ENCODE results near the gene MYO10.
"Not testable (repeated sequence)": the region's sequence is repeated elsewhere in the genome, so short reads cannot be mapped to it uniquely, and the experiment has no call there.

MYO10 gene

GRCh38 chr5:16660982-16661381 is 275.1 kb downstream of the MYO10 start:
- no peak for DNase-seq (ENCODE audit: low read depth in 2 of 2)
- TF ChIP-seq, protein P1, sequence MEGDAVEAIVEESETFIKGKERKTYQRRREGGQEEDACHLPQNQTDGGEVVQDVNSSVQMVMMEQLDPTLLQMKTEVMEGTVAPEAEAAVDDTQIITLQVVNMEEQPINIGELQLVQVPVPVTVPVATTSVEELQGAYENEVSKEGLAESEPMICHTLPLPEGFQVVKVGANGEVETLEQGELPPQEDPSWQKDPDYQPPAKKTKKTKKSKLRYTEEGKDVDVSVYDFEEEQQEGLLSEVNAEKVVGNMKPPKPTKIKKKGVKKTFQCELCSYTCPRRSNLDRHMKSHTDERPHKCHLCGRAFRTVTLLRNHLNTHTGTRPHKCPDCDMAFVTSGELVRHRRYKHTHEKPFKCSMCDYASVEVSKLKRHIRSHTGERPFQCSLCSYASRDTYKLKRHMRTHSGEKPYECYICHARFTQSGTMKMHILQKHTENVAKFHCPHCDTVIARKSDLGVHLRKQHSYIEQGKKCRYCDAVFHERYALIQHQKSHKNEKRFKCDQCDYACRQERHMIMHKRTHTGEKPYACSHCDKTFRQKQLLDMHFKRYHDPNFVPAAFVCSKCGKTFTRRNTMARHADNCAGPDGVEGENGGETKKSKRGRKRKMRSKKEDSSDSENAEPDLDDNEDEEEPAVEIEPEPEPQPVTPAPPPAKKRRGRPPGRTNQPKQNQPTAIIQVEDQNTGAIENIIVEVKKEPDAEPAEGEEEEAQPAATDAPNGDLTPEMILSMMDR (IDR thresholded peaks at IDR 0.05; ENCODE audit: low read depth, low read length): no peak

DNA sequence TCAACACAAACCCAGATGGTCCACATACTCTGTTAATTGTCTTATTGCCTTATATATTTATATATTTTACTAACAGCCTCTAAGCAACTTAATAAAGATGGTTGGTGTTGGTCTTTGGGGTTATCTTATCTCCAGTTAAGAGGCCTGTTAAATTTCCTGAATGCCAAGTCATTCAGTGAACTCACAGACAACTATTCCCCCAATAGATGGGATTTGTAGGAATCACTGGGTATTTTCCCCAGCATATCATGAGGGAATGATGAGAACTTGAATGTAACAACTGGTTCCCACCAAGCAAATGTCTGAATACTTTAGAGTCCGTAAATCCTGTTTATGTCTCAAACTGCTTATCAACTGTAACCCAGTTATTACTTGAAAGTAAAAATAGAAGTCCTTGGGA is 276.6 kb downstream of the MYO10 start:
- H3K4me3 ChIP-seq (replicated peaks in 1 of 2; ENCODE audit: low read depth in 2 of 2, low read length in 2 of 2): no peak overlapping the region
- DNase-seq (ENCODE audit: low read depth in 2 of 2): peak in 1 of 2 donors; percentile 25
- TF ChIP-seq, protein P1 (IDR thresholded peaks at IDR 0.05; ENCODE audit: low read depth, low read length): no peak

More at GRCh38 chr5:16660982-16661381, 275.1 kb downstream of the MYO10 start:
- H3K4me3 ChIP-seq (replicated peaks in 1 of 2; ENCODE audit: low read depth in 2 of 2, low read length in 2 of 2): no peak overlapping the region

GRCh38 chr5:16656561-16657191 is 279.4 kb downstream of the MYO10 start:
- no peak overlapping the region for H3K4me3 ChIP-seq (replicated peaks in 1 of 2; ENCODE audit: low read depth in 2 of 2, low read length in 2 of 2)
- TF ChIP-seq, protein P1 (IDR thresholded peaks at IDR 0.05; ENCODE audit: low read depth, low read length): no peak
- DNase-seq (ENCODE audit: low read depth in 2 of 2): peak; percentile 60 to 71

DNA sequence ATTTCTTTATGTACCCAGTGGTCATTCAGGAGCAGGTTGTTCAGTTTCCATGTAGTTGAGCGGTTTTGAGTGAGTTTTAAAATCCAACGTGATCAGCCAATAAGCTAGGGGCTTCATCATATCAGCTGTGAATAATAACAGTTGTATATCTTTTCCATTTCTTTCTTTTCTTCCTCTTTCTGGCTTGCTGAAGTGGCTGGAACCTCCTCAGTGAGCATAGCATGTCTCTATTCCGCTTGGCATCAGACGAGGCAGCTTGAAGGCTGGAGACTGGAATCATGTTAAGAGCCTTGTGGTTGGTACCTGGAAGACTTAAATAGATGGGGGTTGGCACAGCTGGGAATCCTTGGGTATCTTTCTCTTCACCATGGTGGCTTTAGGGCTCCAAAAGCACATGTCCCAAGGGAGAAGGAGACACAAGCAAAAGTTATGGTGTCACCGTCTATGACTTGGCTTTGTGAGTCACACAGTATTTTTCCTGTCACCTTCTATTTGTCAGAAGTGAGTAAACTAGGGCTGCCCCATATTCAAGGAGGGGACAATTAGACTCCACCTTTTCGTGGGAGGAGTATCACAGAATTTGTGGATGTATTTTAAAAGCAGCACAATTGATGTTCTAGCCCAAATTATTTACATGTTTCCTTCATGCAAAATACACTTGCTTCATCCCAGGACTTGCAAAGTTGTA is 281.3 kb downstream of the MYO10 start:
- TF ChIP-seq, protein P1 (IDR thresholded peaks at IDR 0.05; ENCODE audit: low read depth, low read length): no peak
- no peak overlapping the region for H3K4me3 ChIP-seq (replicated peaks in 1 of 2; ENCODE audit: low read depth in 2 of 2, low read length in 2 of 2)
- no peak for DNase-seq (ENCODE audit: low read depth in 2 of 2)

DNA sequence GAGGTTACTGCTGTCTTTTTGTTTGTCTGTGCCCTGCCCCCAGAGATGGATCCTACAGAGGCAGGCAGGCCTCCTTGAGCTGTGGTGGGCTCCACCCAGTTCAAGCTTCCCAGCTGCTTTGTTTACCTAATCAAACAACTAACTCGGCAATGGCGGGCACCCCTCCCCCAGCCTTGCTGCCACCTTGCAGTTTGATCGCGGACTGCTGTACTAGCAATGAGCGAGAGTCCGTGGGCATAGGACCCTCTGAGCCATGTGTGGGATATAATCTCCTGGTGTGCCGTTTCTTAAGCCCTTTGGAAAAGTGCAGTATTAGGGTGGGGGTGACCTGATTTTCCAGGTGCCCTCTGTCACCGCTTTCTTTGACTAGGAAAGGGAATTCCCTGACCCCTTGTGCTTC is 287.3 kb downstream of the MYO10 start:
- H3K4me3 ChIP-seq (replicated peaks in 1 of 2; ENCODE audit: low read depth in 2 of 2, low read length in 2 of 2); DNase-seq (ENCODE audit: low read depth in 2 of 2): not testable (repeated sequence)

- TF ChIP-seq, protein P1 (IDR thresholded peaks at IDR 0.05; ENCODE audit: low read depth, low read length): no peak
- H3K4me3 ChIP-seq (replicated peaks in 1 of 2; ENCODE audit: low read depth in 2 of 2, low read length in 2 of 2): no peak overlapping the region
- DNase-seq (ENCODE audit: low read depth in 2 of 2): no peak
Measured at GRCh38 chr5:16644301-16644889, 291.7 kb downstream of the MYO10 start.

DNA sequence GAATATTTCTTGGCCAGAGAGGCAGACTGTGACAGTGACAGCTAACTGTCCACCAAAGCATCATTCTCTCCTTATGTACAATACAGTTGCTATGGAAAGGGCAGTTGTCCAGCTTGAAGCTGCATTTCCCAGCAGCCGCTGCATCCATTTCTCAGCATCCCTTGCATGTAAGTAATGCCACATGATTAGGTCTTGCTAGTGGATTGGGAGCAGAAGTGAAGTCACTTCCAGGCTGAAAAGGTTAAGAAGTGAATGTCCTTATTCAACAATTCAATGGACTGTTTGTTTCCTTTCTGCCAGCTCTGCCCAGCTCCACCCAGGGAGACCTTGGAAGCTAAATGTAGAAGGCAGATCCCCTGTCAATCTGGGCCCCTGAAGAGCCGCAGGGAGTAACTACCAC is 293.2 kb downstream of the MYO10 start:
- TF ChIP-seq, protein P1 (IDR thresholded peaks at IDR 0.05; ENCODE audit: low read depth, low read length): no peak
- DNase-seq (ENCODE audit: low read depth in 2 of 2): no peak
- H3K4me3 ChIP-seq (replicated peaks in 1 of 2; ENCODE audit: low read depth in 2 of 2, low read length in 2 of 2): no peak overlapping the region

Data from cardiac fibroblast (primary cell).